Activated T-cell treated with anti-CD3 and anti-CD28 coated beads for 24 hours (primary cell): ENCODE results near the gene ARPC1B.
"Not testable (repeated sequence)": the region's sequence is repeated elsewhere in the genome, so short reads cannot be mapped to it uniquely, and the experiment has no call there.

Source experiments
- DNase-seq: peaks from one replicate; pipeline ENCODE4 v3.0.0-alpha.2; 2020; ENCODE audit warnings: low read depth

The ARPC1B gene

DNA sequence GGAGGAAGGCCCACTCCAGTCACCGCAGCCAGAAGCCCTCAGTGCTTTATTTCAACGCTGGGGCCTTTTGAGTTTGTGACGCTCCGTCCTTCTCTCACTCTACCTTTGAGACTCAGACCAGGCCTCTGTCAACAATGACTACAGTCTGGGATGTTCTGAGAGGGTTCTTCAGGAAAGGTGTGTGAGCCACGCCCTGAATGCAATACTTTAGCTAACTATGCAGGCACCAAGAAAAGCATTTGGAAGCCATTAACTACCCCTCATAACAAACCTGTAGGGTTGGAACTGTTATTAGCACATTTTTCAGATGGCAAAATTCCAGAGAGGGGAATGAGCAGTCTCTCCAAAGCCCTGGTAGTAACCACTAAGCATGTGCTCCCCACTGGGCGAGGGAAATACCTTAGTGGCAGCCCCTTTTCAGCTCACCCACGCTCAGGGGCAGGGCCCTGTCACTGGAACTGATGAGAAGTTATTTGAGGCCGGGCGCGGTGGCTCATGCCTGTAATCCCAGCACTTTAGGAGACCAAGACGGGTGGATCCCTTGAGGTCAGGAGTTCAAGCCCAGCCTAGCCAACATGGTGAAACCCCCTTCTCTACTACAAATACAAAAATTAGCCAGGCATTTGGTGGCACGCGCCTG, 5.7 kb upstream of the ARPC1B start:
- DNase-seq: no peak

DNA sequence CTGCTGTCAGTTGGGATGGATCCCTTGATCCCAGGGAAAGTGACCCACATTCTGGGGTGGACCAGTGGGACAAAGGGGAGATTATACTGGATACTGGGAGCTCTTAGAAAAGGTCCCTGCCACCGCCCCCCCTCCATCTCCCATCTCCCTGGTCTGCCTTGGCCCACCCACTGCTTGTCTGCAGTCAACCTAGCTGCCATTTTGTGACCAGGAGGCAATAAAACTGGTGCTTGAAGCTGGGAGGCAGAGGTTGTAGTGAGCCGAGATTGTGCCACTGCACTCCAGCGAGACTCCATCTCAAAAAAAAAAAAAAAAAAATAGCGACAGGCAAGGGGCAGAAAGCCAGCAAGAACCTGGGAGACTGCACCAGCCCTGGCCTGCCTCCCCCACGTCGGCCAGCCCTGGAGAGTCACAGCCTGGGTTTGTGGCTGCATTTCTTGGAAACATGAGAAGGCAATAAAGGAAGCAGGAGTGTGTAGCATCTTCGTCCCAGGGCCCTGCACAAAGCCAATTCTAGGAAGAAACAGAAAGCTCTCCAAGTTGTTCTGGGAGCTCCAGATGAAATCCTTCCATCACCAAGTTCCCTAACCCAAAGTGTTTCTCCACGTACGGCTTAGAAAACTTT, 4.7 kb upstream of the ARPC1B start:
- no peak for DNase-seq

DNA sequence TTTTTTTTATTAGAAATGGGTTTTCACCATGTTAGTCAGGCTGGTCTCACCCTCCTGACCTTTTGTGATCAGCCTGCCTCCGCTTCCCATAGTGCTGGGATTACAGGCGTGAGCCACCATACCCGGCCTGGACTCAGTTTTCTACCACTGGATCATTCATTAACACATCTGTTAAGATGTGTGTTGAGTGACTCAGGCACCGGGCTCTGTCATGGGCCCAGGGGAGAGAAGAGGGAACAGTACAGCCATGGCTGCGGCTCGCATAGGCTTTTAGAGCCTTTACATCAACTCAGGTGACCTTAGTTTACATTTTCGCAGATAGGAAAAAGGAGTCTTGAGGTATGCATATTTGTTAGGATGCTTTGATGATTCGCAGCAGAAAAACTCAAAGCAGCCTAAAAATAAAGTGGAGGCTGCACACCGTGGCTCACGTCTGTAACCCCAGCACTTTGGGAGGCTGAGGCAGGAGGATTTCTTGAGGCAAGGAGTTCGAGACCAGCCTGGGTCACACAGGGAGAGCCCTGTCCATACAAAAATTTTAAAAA, 3.1 kb upstream of the ARPC1B start:
- no peak for DNase-seq

DNA sequence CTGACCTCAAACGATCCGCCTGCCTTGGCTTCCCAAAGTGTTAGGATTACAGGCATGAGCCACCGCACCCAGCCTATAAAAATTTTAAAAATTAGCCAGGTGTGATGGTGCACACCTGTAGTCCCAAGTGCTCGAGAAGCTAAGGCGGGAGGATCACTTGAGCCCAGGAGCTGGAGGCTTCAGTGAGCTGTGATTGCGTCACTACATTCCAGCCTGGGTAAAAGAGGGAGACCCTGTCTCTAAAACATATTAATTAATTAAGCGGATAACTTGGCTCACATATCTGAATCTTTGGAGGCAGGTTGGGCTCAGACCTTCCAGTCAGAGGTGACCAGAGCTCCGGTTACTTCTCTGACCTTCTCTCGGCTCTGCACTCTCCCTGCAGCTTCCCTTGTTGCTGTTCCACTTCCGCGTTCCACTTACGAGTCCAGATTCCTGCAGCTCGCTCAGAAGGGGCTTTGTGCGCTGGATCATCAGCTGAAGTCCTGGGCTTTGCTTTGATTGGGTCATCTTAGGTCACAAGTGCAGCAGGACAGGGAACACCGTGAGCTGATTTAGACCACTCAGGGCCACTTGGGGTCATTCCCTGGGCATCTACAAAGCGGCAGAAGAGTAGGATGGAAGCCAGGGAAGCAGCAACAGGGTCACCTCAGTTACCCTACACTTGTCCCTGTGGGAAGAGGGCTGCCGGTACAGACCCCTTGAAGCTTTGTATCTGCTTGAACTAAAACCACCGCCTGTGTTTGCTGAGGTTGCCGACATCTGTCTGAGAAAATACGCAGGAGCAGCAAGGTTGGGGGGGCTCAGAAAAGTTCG, 2.0 kb upstream of the ARPC1B start:
- DNase-seq: no peak

DNA sequence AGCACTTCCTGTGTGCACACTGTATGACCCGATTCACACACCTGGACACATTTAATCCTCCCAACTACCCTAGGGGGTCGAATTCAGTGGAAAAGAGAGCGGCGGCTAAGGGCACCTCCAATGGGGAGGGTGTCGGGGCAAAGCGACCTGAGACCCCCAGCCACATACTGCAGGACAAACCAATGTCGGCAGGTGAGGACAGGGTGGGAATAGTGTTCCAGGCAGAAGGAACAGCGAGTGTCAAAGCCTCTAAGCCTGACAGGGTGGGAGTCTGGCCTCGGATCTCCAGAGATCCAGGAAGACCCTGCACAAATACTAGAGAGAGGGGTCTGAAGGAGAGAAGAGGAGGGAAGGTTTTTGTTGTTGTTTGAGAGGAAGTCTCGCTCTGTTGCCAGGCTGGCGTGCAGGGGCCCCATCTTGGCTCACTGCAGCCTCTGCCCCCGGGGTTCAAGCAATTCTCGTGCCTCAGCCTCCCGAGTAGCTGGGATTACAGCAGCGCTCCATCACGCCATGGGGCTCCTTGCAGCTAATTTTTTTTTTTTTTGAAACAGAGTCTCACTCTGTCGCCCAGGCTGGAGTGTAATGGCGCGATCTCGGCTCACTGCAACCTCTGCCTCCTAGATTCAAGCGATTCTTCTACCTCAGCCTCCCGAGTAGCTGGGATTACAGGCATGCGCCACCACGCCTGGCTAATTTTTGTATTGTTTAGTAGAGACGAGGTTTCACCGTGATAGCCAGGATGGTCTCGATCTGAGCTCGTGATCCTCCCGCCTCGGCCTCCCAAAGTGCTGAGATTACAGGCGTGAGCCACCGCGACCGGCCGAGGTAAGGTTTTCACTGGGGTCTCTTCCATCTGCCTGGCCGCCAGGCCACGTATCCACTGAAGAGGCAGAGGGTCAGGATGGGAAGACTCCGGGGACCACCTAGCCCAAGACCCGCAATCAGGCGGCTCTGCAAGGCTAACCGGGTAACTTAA, 1.2 kb upstream of the ARPC1B start:
- DNase-seq: no peak

DNA sequence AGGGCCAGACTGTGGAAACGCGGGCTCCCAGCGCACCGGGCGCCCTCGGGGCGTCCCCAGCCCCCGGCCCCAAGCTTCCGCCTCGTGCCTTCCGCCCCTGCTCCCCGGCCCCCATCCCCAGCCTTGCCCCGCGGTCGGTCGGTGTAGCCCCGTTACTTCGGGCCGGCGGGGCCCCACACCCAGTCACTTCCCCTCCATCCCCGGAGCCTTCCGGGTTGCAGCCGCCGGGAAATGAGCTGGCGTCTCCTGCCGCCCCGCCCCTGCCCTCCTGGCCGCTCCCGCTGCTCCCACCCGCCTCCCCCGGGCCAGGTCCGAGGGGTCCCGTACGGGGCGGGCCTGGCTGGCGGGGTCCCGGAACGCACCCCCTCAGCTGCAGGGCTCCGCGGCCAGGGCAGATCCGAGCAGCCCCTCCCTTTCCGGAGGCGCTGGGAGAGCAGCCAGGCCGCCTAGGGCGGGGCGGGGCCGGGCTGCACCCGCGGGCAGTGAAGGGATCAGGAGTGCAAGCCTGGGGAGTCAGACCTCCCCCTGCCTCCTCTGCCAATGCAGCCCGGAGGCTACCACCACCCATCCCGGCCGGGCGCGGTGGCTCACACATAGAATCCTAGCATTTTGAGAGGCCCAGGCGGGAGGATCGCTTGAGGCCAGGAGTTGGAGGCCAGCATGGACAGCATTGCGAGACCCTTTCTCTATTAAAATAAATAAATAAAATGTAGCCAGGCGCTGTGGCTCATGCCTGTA, 709 bp downstream of the ARPC1B start:
- DNase-seq: peak; percentile 57

DNA sequence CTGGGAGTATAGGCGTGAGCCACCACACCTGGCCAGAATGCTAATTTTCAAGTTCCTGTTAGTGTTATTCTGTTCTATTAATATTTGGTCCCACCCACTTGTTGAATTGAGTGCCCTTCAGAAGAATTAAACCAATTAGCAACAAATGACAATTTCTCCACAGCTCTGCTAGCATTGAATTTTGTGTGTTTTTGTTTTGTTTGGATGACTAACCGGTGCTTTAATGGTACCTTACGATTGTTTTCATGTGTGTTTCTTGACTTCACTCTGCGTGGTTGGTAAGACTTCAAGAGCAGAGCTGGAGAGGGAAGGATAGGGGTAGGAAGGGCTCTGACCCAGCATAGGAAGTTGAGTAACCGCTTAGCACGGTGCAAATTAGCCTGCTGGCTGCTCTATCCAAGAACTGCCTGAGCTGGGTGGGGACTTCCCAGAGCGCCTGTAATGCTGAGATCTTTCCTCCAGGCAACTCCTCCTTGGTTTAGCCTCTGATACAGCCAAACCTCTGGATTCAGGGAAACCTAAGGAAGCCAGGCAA, 4.6 kb downstream of the ARPC1B start:
- peak; percentile 32 for DNase-seq

DNA sequence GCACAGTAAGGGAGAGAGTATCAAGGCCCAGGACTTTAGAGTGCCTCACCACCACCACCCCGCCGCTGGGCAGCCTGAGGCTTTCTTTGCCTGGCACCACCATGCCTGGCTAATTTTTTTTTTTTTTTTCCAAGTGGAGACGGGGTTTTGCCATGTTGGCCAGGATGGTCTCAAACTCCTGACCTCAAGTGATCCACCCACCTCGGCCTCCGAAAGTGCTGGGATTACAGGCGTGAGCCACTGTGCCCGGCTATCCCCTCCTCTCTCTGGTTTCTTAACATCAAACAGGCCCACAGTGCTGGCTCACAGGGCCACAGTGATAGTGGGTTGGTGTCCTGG, 5.1 kb downstream of the ARPC1B start:
- not testable (repeated sequence) for DNase-seq

DNA sequence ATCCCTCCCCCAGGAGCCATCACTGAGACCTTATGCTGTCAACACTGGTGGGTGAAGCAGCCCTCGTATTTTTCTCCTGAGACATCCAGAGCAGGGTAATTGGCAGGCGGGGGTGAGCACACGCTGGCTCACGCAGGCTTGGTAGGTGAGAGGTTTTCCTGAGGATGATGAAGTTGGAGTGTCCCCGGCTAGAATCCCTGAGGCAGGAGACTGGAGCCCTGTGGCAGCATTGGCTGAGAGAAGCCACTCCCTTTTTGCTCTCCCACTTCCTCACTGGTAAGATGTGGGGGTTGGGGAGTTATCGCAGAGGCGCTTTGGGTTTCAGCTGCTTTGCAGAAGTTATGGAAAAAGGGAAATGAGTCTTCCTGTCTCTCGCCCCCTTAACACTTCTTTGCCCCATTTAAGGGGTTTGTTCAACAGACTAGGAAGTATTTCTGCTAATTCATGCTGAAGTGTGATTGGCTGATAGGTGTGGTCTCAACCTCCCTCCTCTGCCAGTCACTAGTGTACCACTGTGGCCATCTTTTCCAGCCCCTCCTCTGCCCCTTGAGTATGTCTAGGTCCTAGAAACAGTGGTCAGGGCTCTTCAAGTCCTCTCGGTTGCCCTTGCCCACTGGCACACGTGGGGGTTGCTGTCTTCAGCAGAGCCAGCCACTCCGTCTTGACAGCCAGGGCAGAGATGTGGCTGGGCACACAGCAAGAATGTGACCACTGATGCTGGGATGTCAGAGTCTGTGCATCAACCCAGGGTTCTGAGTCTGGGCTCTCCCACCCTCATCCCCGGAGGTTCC, 5.7 kb downstream of the ARPC1B start:
- peak; percentile 32 for DNase-seq

DNA sequence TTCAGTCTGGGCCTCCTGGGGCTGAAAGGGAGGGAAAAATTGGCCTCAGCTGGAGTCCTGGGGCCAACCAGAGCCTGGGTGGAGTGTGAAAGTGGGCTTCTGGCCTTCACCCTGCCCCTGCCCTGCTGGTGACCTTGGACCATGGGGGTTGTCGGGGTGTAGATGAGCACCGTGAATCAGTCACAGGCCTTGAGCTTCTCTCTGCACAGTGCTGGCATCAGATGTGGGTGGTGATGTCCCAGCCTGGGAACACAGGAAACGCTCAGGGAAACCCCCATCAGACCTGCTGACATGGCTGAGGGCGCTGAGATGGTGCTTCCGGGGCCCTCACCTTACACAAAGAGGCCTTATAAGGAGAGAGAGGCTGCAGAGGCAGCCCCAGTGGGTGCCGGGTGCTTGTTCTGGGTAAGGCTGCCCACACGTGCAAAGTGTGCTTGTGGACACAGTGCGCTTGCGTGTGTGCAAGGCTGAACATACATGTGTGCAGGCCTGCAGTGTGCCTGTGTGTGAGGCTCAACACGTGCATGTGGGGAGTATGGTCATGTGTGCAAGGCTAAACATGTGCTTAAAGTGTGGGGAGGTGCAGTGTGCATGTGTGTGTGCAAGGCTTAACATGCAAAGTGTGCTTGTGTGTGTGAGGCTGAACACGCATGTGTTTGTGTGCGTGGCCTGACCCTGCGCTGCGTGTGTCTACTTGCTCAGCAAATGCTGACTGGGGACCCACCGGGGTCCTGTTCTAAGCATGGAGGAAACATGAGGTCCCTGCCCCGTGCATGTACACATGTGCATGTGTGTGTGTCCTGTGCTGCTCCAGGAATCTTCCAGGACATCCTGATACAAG, 6.5 kb downstream of the ARPC1B start:
- peak; percentile 89 for DNase-seq

DNA sequence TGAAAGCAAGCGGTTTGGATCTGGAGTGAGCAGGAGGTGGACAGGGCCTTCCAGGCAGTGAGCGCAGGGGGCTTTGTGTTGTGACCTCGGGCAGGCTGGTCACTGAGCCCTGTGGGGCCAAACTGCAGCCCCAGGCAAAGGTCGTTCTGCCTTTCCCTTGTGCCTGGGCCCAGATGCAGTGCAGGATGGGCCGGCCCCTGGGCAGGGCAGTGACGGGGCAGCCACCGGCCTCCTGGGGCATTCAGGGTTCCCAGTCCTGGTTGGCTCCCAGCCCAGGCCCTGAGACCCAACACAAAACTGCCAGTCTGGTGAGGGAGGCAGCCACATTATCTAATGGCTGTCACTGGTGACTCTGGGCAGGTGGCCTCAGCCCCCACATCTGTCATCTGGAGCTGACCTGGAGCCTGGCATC, 7.1 kb downstream of the ARPC1B start:
- DNase-seq: no peak

DNA sequence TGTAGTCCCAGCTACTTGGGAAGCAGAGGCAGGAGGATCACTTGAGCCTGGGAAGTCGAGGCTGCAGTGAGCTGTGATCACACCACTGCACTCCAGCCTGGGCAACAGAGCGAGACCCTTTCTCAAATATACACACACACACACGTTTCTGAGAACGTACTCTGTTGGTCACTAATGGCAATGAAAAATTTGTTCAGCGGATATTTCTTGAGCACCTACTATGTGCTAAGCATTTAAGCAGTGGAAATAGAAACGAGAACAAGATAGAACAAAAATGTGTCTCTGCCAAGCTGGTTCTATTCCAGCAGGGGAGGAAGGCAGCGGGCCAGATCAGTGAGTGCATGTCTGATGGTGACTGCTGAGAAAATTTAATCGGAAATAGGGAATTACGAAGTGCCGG, 8.7 kb downstream of the ARPC1B start:
- no peak for DNase-seq

DNA sequence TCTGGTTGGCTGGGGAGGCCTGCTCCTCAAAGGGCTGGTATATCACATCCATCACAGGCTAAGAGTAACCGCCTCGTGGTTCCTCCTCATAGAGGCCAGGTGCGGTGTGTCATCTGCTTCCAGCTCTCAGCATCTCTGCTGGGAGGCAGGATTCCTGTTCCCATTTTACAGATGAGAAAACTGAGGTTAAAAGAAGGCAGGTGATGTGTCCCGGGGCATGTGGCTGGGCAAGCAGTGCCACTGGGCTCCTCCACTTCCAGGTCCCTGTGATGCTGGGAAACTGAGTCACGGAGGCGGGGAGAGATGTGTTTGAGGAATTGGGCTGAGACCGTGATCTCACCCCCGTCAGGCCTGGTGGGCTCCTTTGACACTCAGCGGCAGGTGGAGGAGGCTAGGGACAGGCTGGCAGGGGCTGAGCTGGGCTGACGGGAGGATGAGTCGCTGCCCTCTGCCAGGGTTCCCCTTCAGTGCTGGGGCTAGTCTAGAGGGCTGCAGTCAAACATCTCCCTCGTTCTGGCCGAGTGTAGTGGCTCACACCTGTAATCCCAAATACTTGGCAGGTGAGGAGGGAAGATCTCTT, 9.4 kb downstream of the ARPC1B start:
- no peak for DNase-seq

DNA sequence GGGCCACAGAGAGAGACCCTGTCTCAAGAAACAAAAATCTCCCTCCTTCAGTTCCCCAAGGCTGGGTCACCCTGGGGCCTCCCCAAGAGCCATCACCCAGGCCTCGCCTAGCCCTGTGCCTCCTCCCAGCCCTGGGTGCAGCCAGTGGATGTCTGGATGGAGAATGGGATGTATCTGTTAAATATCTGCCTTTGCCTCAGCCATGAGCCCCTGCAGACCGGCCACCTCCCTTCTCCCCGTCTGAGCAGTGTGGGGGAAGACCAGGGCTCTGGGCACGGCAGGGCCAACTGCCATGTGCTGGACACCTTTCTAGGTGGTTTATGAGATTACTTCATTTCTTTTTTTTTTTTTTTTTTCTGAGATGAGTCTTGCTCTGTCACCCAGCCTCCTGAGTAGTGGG, 10.0 kb downstream of the ARPC1B start:
- no peak for DNase-seq

DNA sequence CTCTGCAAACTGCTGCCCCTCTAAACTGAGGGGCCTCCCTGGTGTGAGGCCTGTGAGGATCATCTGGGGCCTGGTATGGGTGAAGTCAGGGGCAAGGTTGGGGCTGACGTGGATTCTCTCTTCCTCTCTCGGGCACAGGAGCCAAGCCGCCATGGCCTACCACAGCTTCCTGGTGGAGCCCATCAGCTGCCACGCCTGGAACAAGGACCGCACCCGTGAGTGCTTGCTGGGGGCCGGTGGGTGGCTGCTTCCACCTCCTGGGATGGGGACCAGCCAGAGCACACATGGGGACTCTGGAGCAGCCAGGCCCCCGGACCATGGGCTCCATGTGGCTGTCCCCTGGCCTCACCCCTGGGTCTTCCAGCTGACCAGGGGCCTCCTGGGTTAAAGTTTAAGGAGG, 11.0 kb downstream of the ARPC1B start:
- DNase-seq: no peak

DNA sequence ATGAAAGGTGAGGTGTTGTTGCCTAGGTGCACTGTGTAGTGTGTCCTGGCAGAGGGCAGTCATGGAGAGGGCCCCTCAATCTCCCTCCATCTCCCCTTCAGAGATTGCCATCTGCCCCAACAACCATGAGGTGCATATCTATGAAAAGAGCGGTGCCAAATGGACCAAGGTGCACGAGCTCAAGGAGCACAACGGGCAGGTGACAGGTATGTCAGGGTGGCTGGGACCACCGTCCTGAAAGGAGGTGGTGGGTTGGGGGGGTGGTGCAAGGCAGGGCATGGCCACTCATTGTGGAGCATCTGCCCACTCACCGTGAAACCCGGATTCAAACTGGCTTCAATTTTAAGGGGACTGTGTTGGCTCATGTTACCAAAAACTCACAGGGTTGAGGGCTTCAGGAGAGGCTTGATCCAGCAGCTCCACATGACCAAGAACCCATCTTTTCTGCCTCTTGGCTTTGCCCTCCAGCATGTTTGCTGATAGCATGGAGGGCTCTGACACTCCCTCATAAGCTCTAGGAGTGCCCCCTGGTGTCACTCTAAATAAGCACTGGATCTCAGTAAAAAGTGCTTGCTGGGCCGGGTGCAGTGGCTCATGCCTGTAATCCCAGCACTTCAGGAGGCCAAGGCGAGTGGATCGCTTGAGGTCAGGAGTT, 12.2 kb downstream of the ARPC1B start:
- no peak for DNase-seq

DNA sequence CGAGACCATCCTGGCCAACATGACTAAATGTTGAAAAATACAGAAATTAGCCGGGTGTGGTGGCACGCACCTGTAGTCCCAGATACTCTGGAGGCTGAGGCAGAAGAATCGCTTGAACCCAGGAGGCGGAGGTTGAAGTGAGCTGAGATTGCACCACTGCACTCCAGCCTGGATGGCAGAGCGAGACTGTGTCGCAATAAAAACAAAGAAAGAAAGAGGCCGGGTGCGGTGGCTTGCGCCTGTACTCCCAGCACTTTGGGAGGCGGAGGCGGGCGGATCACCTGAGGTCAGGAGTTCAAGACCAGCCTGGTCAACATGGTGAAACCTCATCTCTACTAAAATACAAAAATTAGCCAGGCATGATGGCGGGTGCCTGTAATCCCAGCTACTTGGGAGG, 12.7 kb downstream of the ARPC1B start:
- not testable (repeated sequence) for DNase-seq

DNA sequence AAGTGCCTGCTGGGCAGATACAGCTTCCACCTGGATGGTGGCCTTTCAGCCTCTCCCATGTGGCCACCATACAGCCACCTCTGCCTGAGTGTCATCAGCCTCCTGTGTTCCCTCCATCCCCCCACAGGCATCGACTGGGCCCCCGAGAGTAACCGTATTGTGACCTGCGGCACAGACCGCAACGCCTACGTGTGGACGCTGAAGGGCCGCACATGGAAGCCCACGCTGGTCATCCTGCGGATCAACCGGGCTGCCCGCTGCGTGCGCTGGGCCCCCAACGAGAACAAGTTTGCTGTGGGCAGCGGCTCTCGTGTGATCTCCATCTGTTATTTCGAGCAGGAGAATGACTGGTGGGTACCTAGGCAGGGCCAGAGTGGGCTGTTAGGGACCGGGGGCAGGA, 13.4 kb downstream of the ARPC1B start:
- no peak for DNase-seq
